HPDE6-E6E7 (cell line): ENCODE data around the gene HLCS.

Experiments used
- DNase-seq: peaks from one replicate; pipeline ENCODE4 v3.0.0; 2011; ENCODE audit warnings: missing footprints; ENCODE audit errors: extremely low spot score

Gene HLCS

DNA sequence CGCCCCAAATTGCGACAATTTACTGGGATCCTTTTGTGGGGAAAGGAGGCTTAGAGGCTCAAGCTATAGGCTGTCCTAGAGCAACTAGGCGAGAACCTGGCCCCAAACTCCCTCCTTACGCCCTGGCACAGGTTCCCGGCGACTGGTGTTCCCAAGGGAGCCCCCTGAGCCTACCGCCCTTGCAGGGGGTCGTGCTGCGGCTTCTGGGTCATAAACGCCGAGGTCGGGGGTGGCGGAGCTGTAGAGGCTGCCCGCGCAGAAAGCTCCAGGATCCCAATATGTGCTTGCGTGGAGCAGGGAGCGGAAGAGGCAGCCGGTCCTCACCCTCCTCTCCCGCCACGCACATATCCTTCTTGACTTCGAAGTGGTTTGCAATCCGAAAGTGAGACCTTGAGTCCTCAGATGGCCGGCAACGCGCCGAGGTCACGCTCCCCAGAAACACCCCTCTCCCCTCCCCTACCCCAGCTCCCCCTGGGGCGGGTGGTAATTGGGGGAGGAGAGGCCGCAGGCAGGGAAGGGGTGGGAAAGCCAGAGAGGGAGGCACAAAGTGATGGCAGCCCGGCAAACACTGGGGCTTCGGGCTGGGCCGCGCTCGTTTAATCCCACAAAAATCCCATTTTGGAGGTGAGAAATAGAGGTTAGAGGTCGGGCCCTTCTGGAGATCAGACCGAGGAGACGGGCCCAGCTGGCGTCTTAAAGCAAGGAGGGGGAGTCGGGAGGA lies 261.4 kb downstream of the HLCS start:
- no peak for DNase-seq

DNA sequence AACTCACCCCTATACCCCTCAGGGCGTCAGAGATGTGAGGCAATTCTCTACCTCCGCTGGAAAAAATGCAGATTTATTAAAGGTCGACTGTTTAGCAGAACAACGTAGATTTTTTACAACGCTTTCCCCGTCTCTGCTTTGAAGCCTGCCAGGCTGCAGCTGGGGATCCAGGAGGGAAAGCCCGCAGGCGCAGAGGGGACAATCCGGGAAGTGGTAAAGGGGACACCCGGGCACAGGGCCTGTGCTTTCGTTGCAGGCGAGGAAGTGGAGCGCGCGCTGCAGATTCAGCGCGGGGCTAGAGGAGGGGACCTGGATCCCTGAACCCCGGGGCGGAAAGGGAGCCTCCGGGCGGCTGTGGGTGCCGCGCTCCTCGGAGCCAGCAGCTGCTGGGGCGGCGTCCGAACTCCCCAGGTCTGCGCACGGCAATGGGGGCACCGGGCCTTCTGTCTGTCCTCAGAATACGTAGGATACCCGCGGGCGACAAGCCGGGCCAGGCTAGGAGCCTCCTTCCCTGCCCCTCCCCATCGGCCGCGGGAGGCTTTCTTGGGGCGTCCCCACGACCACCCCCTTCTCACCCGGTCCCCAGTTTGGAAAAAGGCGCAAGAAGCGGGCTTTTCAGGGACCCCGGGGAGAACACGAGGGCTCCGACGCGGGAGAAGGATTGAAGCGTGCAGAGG lies 262.1 kb downstream of the HLCS start:
- no peak for DNase-seq

- no peak for DNase-seq
Observed at GRCh38 chr21:36703626-36704280, 262.7 kb downstream of the HLCS start.

DNA sequence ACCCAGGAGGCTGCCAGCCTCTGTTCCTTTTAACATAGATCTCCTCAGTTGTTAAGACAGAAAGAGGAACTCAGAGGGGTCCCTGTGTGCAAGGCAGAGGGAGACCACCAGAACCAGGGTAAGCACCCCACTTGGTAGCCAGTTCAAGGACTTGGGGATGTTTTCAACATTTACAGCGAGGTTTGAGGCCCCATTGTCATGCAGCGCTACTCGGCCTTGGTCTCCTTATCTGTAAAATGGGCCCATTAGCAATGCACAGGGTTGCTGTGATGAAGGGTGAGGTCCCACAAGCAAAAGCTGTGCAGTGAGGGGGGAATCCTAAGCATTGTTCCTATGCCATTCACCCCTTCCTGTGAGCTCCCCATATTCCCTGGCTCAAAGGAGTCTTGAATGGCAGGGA lies 263.3 kb downstream of the HLCS start:
- DNase-seq: no peak

DNA sequence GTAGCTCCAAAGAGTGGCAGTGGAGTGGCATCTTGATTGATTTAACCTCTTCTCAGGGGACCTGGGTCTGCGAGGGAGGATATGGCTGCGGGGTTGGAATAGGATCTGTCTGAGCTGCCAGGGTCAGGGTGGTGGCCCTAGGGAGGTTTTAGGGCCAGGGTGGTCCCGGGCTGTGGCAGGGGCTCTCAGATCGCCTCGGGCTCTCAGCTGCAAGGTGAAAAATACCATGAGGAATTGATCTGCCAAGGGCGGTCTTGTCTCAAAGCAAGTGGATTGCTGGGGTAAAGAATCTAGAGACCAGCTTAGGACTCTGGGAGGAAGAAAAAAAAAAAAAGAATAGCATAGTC lies 263.9 kb downstream of the HLCS start:
- no peak for DNase-seq

- no peak for DNase-seq
Observed at GRCh38 chr21:36701756-36702621, 264.5 kb downstream of the HLCS start.

GRCh38 chr21:36700971-36701755 lies 265.3 kb downstream of the HLCS start:
- DNase-seq: no peak
